Activated naive CD4-positive, alpha-beta T cell treated with anti-CD3 and anti-CD28 coated beads, Interleukin-2, amount 50 U/mL, for 72 hours (primary cell): Measurements from ENCODE around the gene KLHL26. TPM values are rescaled to one million over a fixed set of nuclear protein-coding genes. Genes with fewer than 3 reads are reported as not detected.
A peak's percentile ranks its signal among the peaks of the same experiment; 100 is the strongest.
"Not testable (repeated sequence)": the region's sequence is repeated elsewhere in the genome, so short reads cannot be mapped to it uniquely, and the experiment has no call there.

ENCODE experiments used
- ATAC-seq, 2 donors: fragments of 150-1000 bp; cut with Tn5 transposase; 2 replicates each; pipeline ENCODE4 v1.10.0; 2021; ENCODE audit warnings: mild to moderate bottlenecking in 2 of 2, moderate library complexity in 2 of 2
- DNase-seq, 2 donors: peaks; one replicate each; pipeline ENCODE4 v3.0.0; 2021 to 2022; ENCODE audit warnings: low spot score in 2 of 2
- H3K27ac Mint-ChIP-seq, 2 donors: one replicate each; pipeline ENCODE4 v1.8.0; 2022; ENCODE audit warnings: mild to moderate bottlenecking in 2 of 2, mixed read lengths in 2 of 2
- H3K36me3 Mint-ChIP-seq, 2 donors: one replicate each; pipeline ENCODE4 v1.8.0; 2022; ENCODE audit warnings: mixed read lengths in 2 of 2
- H3K9me3 Mint-ChIP-seq, 2 donors: one replicate each; pipeline ENCODE4 v1.8.0; 2022; ENCODE audit warnings: mixed read lengths in 2 of 2
- total RNA-seq, 2 donors: library from RNA; stranded (reverse); gene quantifications; one replicate each; pipeline ENCODE4 v1.2.3, GENCODE V29; 2022

KLHL26 gene
- total RNA-seq, result 10 to 100 TPM in 1 of 2 donors, 1 to 10 TPM in 1; 9.2 to 13.5 TPM

DNA sequence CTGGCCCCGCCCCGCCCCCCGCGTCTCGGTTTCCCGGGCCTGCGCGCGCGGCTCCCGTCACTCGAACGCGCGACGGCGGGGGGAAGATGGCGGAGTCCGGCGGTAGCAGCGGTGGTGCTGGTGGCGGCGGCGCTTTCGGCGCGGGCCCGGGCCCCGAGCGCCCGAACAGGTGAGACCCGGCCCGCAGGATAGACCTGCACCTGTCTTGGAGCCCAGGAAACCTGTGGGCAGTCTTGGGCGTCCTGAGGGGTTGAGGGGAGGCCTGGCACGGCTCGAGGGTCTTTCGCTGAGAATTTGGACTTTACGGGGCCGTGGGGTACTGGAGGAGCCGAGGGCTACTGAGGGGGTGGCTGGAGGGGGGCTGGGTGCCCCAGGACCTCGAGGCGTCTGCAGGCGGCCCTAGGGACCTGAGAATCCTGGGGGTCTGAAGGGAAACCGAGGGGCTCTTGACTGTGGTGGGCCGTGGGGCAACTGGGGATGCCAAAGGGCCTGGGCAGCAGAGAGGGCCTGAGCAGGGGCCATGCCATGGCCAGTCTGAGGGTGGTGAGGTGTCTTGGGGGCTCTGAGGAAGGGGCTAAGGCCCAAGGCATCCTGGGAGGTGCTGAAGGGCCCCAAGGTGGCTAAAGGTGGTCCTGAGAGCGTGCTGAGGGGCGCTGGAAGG, at the start of gene KLHL26:
Gene KLHL26, plus strand, starts transcription at position 60 of the 661 bp plus-strand sequence. Its CDS starts 27 bp downstream, at position 87.
- H3K27ac Mint-ChIP-seq, result peak within 1 kb of the TSS; percentile 85 to 96
- no peaks in the 10 kb centered on the region for H3K36me3 Mint-ChIP-seq
- ATAC-seq, result no peak
- DNase-seq, result peak in 1 of 2 donors; percentile 16
- H3K9me3 Mint-ChIP-seq, result no peaks in the 10 kb centered on the region

DNA sequence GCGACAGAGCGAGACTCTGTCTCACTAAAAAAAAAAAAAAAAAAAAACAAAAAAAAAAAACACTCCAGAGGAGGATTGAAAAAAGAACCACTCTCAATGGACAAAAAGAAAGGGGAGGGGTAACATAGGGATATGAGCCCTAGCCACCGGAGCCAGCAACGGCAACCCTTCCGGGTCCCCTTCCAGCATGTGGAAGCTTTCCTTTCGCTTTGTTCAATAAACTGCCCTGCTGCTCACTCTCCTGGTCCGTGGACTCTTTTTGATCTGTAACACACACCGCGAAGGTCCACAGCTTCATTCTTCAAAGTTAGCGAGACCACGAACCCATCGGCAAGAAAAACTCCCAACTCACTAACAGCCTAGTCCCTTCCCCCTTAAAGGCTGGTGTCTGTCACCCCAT, 49.3 kb upstream of the KLHL26 start:
- Mint-ChIP-seq H3K36me3 (peaks cover 0 to 8% of the 10 kb centered on the region in 2 donors), H3K9me3 (no peaks in the 10 kb centered on the region), H3K27ac (peak overlapping the region; percentile 67 to 78)
- ATAC-seq (no peak), DNase-seq (no peak)

DNA sequence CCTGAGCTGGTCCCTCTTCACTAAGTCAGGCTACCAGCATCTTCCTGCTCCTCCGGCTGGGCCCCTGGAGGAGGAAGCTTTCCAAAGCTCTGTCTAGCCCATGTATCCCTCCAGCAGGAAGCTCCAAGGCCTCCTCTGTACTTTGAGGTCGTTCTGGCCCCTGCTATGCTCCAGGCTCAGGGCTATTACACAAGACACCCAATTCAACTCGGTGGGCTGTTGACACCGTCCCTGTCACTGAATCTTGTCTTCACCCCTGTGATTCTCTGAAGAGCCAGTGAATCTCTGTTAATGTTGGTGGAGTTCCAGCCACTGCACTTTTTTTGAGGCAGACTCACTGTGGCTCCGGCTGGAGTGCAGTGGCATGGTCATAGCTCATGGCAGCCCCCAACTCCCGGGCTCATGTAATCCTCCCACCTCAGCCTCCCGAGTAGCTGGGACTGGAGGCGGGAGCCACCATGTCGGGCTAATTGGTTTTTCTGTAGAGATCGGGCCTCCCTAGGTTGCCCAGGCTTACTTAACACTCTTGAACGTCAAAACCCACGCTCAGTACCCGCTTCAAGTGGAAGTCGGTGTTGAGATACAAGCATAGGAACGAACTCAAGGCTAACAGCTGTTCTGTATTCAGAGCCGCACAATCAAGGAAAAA, 48.7 kb upstream of the KLHL26 start:
- ATAC-seq (peak in 1 of 2 donors; percentile 3), DNase-seq (no peak)
- Mint-ChIP-seq H3K27ac (peak overlapping the region; percentile 67 to 78), H3K36me3 (peaks cover 0 to 8% of the 10 kb centered on the region in 2 donors), H3K9me3 (no peaks in the 10 kb centered on the region)

DNA sequence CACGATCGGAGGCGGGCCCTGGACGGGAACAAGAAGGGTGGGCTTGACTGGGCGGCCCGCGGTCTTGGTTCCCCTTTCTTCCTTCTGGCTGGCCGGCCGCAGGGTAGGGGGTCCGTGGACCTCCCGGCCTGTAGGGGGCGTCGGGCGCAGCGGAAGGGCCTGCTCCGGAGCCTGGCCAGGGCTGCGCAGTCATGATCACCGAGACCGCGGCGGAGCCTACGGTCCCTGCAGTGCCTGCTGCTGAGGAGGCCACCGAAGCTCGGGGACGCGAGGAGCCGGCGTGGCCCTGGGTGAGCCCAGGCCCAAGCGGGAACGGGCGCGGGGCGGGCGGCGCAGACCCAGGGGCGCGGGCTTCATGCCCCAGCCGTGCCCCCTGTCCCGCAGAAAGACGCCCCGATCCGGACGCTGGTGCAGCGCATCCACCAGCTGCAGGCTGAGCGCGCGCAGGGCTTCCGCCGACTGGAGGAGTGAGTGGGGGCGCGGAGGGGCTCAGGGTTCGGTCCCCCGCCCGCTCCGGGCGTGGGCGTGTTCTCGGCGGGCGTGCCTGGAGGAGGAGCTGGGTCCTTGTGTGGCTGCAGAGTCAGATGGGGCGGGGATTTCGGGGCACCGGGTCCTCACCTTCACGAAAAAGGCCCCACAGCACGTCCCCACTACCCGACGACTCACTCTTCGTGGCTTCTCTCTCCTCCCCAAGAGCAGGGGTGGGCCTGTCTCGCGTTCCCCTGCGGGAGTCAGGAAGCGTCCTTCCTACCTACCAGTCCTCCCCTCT, 48.0 kb upstream of the KLHL26 start, which contains the start of gene REX1BD:
Gene REX1BD, plus strand, starts transcription at position 188 of the 769 bp plus-strand sequence. Its CDS starts 4 bp downstream, at position 192.
- Mint-ChIP-seq H3K9me3 (no peaks in the 10 kb centered on the region), H3K27ac (peak within 1 kb of the TSS; percentile 78 to 87), H3K36me3 (peaks cover 0 to 8% of the 10 kb centered on the region in 2 donors)
- DNase-seq, result peak; percentile 85 to 87
- ATAC-seq, result peak; percentile 84 to 87

- Mint-ChIP-seq H3K9me3 (no peaks in the 10 kb centered on the region), H3K36me3 (peaks cover 0 to 8% of the 10 kb centered on the region in 2 donors), H3K27ac (peak overlapping the region; percentile 78 to 87)
- ATAC-seq (peak; percentile 69), DNase-seq (peak; percentile 74 to 79)
Measured at GRCh38 chr19:18589380-18590272, 47.2 kb upstream of the KLHL26 start.

DNA sequence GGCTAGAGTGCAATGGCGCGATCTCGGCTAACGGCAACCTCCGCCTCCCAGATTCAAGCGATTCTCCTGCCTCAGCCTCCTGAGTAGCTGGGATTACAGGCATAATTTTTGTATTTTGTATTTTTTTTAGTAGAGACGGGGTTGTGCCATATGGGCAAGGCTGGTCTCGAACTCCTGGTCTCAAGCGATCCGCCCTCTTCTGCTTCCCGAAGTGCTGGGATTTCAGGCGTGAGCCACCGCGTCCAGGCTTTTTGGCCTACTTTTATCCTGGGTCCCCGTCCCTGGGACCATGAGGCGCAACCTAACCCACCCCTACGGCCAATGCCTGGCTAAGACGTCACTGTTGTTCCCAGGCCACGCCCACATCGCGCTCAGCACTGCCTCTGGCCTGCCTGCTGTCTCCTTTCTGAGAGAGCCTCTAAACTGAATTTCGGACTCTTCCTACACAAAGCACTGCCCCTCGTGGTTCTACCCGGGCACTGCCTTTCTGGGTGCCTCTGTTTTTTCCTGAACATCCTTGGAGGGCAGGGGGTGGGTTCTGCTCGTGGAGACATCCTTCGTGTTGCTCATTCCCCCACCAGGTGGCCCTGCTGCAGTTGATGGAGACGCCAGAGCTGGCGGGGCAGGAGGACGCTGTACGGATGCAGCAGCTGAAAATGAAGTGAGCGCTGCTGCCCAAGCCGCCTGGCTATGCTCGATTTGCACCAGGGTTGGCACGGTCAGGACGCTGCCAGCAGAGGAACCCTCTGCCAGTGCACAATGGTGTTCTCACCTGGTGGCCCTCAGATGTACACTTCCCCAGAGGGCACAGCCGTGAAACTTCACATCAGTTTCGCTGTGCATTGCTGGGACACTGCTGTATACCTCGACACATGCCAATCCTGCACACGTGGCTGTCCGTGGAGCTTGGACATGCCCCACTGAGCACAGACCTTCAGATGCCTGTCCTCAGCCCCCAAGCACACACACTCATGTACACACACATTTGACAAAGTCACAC, 46.3 kb upstream of the KLHL26 start:
- no peaks in the 10 kb centered on the region for H3K9me3 Mint-ChIP-seq

GRCh38 chr19:18591735-18592385, 45.0 kb upstream of the KLHL26 start:
- DNase-seq, result no peak
- no peak for ATAC-seq
- Mint-ChIP-seq H3K9me3 (no peaks in the 10 kb centered on the region), H3K27ac (no peak overlapping the region), H3K36me3 (peaks cover 0 to 8% of the 10 kb centered on the region in 2 donors)

More for the DNA sequence above, 46.3 kb upstream of the KLHL26 start:
- DNase-seq (no peak), ATAC-seq (no peak)
- H3K36me3 Mint-ChIP-seq, result peaks cover 0 to 8% of the 10 kb centered on the region in 2 donors
- peak overlapping the region in 1 of 2 donors; percentile 87 for H3K27ac Mint-ChIP-seq

GRCh38 chr19:18592732-18593131, 44.1 kb upstream of the KLHL26 start:
- H3K27ac Mint-ChIP-seq, DNase-seq, H3K36me3 Mint-ChIP-seq, H3K9me3 Mint-ChIP-seq, ATAC-seq: not testable (repeated sequence)

DNA sequence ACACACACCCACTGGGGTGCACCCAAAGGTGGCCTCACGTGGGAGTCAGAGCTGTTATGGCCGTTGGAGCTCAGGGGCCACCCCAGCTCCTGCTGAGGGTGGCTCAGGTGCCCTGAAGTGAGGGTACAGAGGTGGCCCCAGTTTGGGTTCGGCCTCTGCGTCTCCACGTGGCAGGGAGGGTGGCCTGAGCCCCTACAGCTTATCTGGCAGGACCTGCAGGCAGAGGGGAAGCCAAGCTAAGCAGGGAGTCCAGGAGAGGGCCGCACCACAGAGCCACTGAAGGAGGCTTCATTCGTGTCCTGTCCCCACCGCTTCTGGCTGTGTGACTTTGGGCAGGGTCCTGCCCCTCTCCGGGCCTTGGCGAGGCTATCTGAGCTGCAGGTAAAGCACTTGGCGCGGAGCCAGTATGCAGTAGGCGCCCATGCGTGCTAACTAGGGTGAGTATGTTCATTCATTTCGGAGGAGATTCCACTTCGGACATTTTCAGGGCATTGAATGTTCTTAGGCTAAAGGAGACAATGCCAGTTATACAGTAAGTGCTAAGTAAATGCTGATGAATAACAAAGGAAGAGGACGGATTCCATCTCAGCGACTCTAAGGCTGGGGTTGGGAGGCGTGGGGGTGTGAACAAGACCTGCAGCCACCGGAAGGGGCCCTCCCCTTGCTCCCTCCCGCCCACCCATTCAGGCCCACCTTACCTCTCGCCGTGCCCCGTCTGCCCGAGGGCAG, 43.3 kb upstream of the KLHL26 start:
- Mint-ChIP-seq H3K27ac (no peak overlapping the region), H3K9me3 (no peaks in the 10 kb centered on the region), H3K36me3 (no peaks in the 10 kb centered on the region)
- DNase-seq (no peak), ATAC-seq (no peak)

- H3K27ac Mint-ChIP-seq, result no peak overlapping the region
- ATAC-seq, result peak; percentile 73 to 75
- H3K9me3 Mint-ChIP-seq, result no peaks in the 10 kb centered on the region
Measured at GRCh38 chr19:18594096-18594823, 42.6 kb upstream of the KLHL26 start.

GRCh38 chr19:18594824-18595373, 41.9 kb upstream of the KLHL26 start:
- ATAC-seq (peak in 1 of 2 donors; percentile 23), DNase-seq (no peak)
- Mint-ChIP-seq H3K9me3 (no peaks in the 10 kb centered on the region), H3K27ac (no peak overlapping the region), H3K36me3 (no peaks in the 10 kb centered on the region)

More at GRCh38 chr19:18594096-18594823, 42.6 kb upstream of the KLHL26 start:
- H3K36me3 Mint-ChIP-seq, result no peaks in the 10 kb centered on the region
- DNase-seq, result peak; percentile 67 to 88

DNA sequence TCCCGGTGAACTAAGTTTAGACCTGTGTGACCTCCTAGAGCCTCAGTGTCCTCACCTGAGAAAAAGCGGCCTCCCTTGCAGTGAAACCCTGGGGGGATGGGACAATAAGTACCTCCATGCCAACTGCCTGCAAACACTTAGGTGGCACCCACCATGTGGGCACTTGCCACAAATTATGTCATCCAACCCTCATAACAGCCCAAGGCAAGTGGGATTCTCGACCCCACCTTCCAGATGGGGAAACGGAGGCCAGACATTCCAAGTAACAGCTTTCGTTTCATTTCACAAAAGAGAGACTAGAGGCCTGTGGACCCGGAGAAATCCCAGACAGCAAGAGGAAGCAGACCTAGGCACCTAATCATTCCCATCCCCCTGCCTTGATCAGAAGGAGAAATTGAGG, 41.4 kb upstream of the KLHL26 start:
- H3K36me3 Mint-ChIP-seq, result no peaks in the 10 kb centered on the region
- H3K27ac Mint-ChIP-seq, result no peak overlapping the region
- ATAC-seq, result no peak
- H3K9me3 Mint-ChIP-seq, result no peaks in the 10 kb centered on the region
- DNase-seq, result no peak

DNA sequence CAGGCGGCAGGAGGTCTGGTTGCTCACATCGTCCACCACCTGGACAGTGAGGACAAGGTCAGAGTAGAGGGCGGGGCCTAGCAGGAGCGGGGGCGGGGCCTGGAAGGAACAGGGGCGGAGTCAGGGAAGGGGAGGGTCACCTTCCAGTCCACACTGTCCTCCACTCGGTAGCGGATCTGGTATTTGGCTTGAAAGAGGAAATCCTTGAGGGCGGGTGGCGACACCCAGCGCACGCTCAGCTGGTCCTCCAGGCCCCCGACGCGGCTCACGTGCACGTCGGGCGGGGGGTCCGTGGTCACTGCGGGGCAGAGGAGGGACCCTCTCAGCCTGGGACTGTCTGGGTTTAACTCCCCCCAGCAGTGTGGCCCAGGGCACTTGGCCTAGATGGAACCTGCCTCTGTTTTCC, 40.1 kb upstream of the KLHL26 start:
- ATAC-seq (no peak), DNase-seq (no peak)

More for the DNA sequence above, 40.1 kb upstream of the KLHL26 start:
- H3K9me3 Mint-ChIP-seq, result no peaks in the 10 kb centered on the region
- H3K36me3 Mint-ChIP-seq, result no peaks in the 10 kb centered on the region
- no peak overlapping the region for H3K27ac Mint-ChIP-seq
